Measurements from ENCODE around the gene CEMIP.
"Not testable (repeated sequence)": the region's sequence is repeated elsewhere in the genome, so short reads cannot be mapped to it uniquely, and the experiment has no call there.

The CEMIP gene

GRCh38 chr15:80758130-80758745 is 20.9 kb upstream of the CEMIP start:
- DNase-seq = no peak

- no peak for DNase-seq
Measured at GRCh38 chr15:80760960-80761359, 18.2 kb upstream of the CEMIP start.

- no peak for DNase-seq
Measured at GRCh38 chr15:80761754-80762153, 17.4 kb upstream of the CEMIP start.

- not testable (repeated sequence) for DNase-seq
Measured at GRCh38 chr15:80763235-80763634, 15.9 kb upstream of the CEMIP start.

- no peak for DNase-seq
Measured at GRCh38 chr15:80764535-80764934, 14.6 kb upstream of the CEMIP start.

GRCh38 chr15:80766275-80766674 is 12.9 kb upstream of the CEMIP start:
- no peak for DNase-seq

GRCh38 chr15:80768158-80768557 is 11.0 kb upstream of the CEMIP start:
- DNase-seq = no peak

- DNase-seq = no peak
Measured at GRCh38 chr15:80769153-80769828, 9.9 kb upstream of the CEMIP start.

- no peak for DNase-seq
Measured at GRCh38 chr15:80769829-80770705, 9.1 kb upstream of the CEMIP start.

- DNase-seq = no peak
Measured at GRCh38 chr15:80773122-80773551, 6.0 kb upstream of the CEMIP start.

- DNase-seq = no peak
Measured at GRCh38 chr15:80773792-80774352, 5.3 kb upstream of the CEMIP start.

GRCh38 chr15:80774486-80774885 is 4.7 kb upstream of the CEMIP start:
- DNase-seq = no peak

GRCh38 chr15:80775338-80775737 is 3.8 kb upstream of the CEMIP start:
- no peak for DNase-seq

GRCh38 chr15:80776420-80777045 is 2.6 kb upstream of the CEMIP start:
- DNase-seq = peak; percentile 75 to 90 (median 85)

GRCh38 chr15:80777137-80777536 is 2.0 kb upstream of the CEMIP start:
- peak; percentile 77 to 92 (median 84) for DNase-seq

GRCh38 chr15:80777826-80778620 is 1.1 kb upstream of the CEMIP start:
- peak in 2 of 4 experiments; percentile 13 to 16 for DNase-seq

- DNase-seq = peak in 1 of 4 experiments; percentile 6
Measured at GRCh38 chr15:80778621-80778963, 578 bp upstream of the CEMIP start.

- peak in 2 of 4 experiments; percentile 16 to 23 for DNase-seq
Measured at GRCh38 chr15:80779658-80780415, 667 bp downstream of the CEMIP start.

GRCh38 chr15:80780416-80781221 is 1.4 kb downstream of the CEMIP start:
- peak; percentile 45 to 81 (median 63) for DNase-seq

GRCh38 chr15:80783260-80783659 is 4.1 kb downstream of the CEMIP start:
- DNase-seq = no peak
